PC-9 (cell line): ENCODE data around the gene SASH1.

Source experiments
- EZH2 ChIP-seq: fragments of 200-600 bp; sonication (generic); IDR thresholded peaks from 2 replicates; pipeline ENCODE4 v1.8.0; 2017; ENCODE audit warnings: antibody characterized with exemption, low read depth
- TF ChIP-seq, protein P1 (sequence below): fragments of 200-600 bp; sonication (generic); conservative IDR thresholded peaks from 2 replicates; pipeline ENCODE4 v1.6.1; 2017; ENCODE audit warnings: mixed run types, antibody characterized with exemption, mild to moderate bottlenecking, moderate library complexity

DNA sequence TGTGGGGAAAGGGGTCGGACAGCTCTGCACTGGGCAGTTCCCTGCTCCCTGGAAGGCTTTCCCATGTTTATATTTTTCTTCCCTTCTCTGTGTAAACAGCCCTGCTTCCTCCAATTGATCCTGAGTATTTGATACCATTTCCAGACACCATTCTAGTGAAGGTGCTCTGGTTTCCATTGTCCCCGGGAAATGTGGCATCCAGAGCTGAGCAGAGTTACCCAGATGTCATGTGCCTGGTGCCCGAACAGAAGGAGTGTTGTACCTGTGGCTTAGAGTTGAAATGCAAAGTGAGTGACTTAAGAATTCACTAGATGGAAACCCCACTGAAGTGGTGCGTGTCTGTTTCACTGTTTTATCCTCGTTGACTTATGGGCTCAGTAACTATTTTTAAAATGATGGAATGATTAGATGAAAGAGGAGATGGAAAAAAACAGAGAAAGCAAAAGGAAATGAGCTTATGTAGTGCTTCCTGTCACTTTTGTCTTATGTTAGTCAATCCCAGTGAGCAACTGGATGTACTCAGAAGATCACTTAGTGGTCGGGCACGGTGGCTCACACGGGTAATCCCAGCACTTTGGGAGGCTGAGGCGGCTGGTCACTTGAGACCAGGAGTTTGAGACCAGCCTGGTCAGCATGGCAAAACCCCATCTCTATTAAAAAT, 83.8 kb downstream of the SASH1 start:
- no peak for TF ChIP-seq EZH2
- TF ChIP-seq, protein P1, sequence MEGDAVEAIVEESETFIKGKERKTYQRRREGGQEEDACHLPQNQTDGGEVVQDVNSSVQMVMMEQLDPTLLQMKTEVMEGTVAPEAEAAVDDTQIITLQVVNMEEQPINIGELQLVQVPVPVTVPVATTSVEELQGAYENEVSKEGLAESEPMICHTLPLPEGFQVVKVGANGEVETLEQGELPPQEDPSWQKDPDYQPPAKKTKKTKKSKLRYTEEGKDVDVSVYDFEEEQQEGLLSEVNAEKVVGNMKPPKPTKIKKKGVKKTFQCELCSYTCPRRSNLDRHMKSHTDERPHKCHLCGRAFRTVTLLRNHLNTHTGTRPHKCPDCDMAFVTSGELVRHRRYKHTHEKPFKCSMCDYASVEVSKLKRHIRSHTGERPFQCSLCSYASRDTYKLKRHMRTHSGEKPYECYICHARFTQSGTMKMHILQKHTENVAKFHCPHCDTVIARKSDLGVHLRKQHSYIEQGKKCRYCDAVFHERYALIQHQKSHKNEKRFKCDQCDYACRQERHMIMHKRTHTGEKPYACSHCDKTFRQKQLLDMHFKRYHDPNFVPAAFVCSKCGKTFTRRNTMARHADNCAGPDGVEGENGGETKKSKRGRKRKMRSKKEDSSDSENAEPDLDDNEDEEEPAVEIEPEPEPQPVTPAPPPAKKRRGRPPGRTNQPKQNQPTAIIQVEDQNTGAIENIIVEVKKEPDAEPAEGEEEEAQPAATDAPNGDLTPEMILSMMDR = no peak
